Stimulated activated CD8-positive, alpha-beta memory T cell treated with anti-CD3 and anti-CD28 coated beads, Interleukin-7, amount 100 ng/mL, for 48 hours (primary cell): ENCODE measurements around the gene PTPRK.

ENCODE experiments used
- DNase-seq, 2 donors: peaks; one replicate each; pipeline ENCODE4 v3.0.0-alpha.2; 2020; ENCODE audit warnings: low read depth in 1 of 2; ENCODE audit errors: extremely low read depth in 1 of 2

PTPRK gene

DNA sequence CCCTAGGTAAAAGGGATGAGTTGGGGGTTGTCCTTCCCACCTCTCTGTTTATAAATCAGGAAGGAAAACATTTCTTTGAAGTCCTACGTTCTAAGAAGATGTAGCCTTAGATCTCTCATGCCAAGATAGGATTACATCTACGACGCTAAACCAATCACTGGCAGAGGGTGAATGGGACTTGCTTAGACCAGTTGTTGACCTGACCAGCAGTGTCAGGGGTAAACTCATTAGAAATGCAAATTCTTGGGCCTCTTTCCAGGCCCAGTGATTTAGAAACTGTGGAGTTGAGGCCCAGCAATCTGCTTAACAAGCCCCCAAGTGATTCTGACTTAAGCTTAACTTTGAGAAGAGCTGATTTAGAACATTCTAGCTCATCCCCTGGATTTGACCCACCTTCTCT, 472.4 kb downstream of the PTPRK start:
- no peak for DNase-seq

GRCh38 chr6:128046033-128046432, 474.4 kb downstream of the PTPRK start:
- no peak for DNase-seq

DNA sequence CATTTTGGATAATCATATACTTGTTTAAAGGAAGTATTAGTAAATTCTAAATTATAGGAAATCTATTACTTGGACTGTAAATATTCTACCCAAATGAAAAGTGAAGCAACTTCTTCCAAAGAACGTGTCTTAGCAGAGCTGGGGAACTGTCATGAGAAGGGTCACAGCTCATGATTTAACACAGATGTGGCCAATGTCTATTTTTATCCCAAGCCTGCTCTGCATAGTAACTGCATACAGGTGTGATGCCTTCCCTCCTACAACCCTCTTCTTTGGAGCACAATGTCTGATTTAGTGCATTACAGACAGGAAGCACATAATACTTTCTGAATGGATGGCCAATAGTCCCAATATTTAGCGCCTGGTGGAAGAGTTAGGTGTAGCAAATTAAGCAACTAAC, 480.9 kb downstream of the PTPRK start:
- no peak for DNase-seq

- no peak for DNase-seq
These were observed 483.4 kb downstream of the PTPRK start for GRCh38 chr6:128036808-128037570.

DNA sequence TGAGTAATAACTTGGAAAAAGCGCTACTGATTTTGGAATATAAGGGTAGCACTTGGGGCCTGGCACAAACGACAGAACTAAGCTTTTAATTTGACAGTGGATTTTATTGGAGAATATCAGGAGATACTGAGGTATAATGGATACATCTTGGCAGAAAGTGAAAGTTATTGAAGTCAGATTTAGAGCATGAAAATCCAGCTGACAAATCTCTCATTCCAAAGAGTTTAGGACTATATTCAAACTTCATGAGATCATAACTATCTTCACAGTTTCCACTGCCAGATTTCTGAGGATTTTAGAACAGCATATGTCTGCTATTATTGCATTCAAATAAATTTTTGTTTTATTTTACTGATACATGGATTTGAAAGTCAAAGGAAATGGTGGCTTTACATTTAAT, 487.2 kb downstream of the PTPRK start:
- no peak for DNase-seq

DNA sequence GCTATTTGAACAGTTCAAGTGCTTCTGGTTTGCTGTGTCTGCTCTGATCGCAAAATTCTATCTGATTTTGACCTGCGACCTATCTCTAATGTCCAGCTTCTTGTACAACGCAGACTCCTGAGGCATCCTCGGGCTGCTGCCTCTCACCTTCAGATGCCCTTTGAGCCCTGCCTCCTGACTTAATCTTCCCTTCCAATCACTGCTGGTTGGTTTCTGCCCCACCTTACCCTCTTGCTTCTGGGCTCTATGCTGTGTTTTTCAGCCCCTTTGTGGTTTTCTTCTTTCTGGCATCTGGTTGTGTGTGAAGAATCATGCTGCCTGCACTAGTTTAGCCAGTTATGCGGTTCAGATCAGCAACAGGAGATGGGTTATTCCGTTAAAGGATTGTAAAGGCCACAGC, 488.4 kb downstream of the PTPRK start:
- DNase-seq: peak in 1 of 2 donors; percentile 1

GRCh38 chr6:128029826-128030225, 490.6 kb downstream of the PTPRK start:
- no peak for DNase-seq

DNA sequence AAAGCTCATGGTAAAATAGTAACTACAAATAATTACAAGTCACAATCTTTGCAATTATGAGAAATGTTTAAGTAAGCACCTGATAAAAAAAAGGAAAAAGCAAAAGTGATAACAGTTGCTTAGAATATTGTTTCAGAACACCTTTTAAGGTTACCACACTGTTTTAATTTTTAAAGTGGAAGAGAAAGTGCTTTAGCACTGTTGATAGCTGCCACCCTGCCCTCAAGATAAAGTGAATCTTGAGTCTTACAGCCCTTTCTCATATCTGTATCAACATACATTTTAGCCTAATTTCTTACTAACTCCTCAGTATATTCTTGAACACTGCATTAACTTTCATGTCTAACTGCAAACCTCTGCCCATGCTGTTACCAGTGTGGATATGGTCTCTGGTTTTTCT, 492.2 kb downstream of the PTPRK start:
- no peak for DNase-seq

DNA sequence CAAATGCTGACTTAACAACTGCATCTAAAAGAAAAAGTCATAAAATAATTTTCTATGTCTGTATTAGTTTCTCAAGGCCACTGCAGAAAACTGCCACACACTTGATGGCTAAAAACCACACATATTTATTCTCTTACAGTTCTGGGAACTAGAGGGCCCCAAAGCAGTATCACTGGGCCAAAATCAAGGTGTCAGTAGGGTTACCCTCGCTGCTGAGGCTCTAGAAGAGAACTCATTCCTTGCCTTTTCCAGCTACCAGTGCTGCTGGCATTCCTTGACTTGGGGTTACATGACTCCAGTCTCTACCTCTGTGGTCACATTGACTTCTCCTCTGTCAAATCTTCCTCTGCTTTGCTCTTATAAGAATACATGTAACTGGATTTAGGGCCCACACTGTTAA, 494.9 kb downstream of the PTPRK start:
- DNase-seq: no peak

- DNase-seq: no peak
These were observed 495.4 kb downstream of the PTPRK start for GRCh38 chr6:128024969-128025368.

DNA sequence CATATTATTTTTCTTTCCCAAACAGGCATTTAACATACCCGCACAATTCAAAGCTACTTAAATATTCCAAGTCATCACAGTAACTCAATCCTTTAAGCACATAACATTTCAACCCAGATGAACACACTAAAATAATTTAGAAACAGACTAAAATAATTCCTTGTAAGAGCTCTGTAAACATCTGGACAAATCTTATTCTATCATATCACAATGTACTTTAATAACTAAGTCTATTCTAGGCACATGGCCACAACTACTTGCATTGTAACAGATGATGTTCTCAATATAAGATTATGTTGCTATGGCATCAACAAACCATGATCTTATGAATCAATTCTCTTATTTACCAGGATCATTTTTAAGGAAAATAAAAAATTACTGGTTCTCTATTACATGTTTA, 496.4 kb downstream of the PTPRK start:
- no peak for DNase-seq

GRCh38 chr6:128018821-128019220, 501.6 kb downstream of the PTPRK start:
- DNase-seq: no peak

DNA sequence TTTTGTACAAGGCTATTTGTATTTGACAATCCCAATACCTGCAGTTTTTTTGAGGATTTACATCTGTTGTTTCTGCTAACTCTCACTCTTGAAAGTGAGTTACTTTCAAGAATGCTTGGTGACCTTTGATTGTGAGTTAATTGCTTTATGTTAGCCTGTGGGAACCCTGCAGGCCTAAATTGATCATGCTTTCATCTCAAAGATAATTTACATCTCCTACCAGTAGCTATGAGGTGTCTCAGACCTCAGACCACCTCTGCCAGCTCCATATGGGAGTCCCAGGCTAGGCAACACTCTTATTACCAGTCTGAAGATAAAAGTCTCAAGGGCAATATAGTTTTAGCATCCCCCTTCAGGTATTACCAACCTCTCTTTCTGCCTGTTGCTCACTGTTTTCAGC, 503.1 kb downstream of the PTPRK start:
- no peak for DNase-seq

DNA sequence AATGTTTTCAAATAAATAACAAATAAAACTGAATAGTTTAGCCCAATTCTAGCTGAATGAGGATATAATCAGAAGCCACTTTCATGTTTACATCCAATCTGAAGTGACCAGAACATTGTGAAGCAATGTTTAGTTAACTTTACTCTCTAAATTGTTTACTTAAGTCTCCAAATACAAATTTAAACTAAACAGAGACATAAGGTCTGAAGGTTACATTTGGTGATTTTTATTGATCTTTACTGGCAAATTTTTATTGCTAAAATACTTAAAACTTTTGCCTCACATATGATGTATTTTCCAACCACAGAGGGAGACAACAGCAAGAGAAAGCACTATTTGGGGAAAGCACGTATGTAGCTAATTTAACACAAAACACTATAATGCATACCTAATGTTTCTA, 512.7 kb downstream of the PTPRK start:
- DNase-seq: no peak

GRCh38 chr6:128005009-128005408, 515.4 kb downstream of the PTPRK start:
- no peak for DNase-seq

DNA sequence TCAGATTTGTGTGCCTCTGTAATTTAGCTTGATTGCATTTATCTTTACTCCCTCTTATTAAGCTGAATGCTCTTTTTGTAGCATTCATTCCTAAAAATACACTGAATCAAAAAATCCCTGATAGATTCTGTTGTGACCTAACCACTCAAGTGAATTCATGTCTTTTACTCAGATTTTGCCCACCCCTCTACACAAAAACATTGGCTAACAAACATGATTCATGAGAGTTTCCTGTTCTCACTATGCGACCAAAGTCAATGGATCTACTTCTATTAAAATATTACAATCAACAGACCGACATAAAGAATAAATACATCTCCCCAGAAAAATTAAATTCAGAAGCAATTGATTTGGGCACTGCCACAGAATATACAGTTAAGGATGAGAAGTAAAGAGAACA, 520.0 kb downstream of the PTPRK start:
- DNase-seq: no peak

DNA sequence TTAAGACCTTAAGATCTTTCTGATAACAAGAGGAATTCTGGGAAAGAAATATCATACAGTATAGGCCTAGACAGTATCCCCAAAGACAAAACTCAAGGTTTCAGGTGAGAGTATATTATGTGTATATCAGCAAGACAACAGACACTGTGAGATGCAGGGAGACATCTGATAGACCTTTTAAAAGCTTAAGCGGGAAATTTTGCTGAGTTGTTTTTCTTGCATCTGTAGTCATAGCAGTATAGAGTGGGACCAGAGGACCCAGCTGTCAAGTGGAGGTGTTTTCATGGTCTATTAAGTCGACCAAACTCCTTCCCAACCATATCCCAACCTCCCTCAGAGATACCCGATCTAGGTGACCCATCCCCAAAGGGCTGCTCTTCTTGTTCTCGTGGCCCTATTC, 521.4 kb downstream of the PTPRK start:
- no peak for DNase-seq

- no peak for DNase-seq
These were observed 522.8 kb downstream of the PTPRK start for GRCh38 chr6:127997496-127998164.

DNA sequence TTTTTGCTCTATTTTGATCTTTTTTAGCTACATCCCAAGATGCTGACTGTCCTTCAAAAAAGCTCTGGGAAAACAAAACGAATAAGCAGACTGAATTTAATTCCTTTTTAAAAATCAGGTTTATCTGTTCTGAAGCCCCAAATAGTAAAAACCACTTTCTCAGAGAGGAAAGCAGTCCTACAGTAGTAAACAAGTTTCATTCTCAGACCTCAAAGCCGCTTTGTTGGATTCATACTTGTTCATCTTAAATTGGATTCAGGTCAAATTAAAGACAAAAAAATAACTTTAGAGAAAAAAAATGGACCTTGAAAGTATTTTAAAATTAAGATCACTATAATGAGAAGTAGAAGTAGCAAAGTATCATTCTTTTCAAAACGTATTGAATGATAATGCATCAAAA, 523.5 kb downstream of the PTPRK start:
- no peak for DNase-seq

DNA sequence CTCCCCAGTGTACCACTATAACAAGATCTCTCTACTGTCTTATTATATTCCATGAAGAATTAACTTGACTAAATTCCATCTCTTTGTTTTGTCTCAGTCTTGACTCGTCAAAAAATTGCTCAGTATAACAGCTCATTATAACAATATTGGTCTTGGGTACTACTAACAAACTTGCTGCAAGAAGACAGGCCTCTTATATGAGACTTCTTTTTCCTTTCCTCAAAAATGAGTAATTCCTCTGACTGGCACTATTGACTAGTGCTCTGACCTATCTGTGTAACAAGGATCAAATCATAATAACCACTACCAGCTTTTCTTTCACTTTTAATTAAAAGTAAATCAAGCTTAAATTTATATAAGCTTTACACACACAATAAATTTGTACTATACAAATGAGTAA, 528.3 kb downstream of the PTPRK start:
- DNase-seq: no peak

DNA sequence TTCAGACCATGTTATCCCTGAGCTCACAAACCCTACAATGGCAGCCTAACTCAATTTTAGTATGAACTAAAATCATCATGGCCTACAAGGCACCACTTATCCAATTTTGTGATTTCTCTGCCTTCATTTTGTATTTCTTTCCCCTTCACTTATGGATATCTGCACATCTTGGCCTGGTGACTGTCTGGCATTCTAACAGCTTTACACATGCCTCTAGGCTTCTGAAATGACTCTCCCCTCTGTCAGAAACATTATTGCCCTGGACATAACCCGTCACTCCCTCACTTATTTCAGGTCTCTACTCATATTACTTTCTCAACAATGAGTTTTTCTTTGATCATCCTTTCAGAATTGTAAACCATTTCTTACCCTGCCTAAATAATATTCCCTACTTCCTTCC, 530.3 kb downstream of the PTPRK start:
- DNase-seq: no peak

GRCh38 chr6:127980996-127981395, 539.4 kb downstream of the PTPRK start:
- no peak for DNase-seq

GRCh38 chr6:127978185-127978584, 542.2 kb downstream of the PTPRK start:
- DNase-seq: peak in 1 of 2 donors; percentile 39
